Cardiac muscle cell (in vitro differentiated cells and primary cell): ENCODE results near the gene TM4SF1. TPM values are rescaled to one million over a fixed set of nuclear protein-coding genes. Genes with fewer than 3 reads are reported as not detected.

Experiments
- DNase-seq, 2 donors: peaks; one replicate each; pipeline versions ENCODE4 v3.0.0 to v3.0.0-alpha.2; 2010 to 2017; ENCODE audit warnings: low read depth in 1 of 2, low spot score in 1 of 2
- H3K27ac ChIP-seq: fragments of 200-600 bp; sonication (generic); 2 replicates; pipeline ENCODE4 v1.5.1; 2016
- H3K27me3 ChIP-seq: fragments of 200-600 bp; sonication (generic); 2 replicates; pipeline ENCODE4 v1.6.0; 2016; ENCODE audit warnings: control low read depth
- H3K36me3 ChIP-seq: fragments of 200-600 bp; sonication (generic); 2 replicates; pipeline ENCODE4 v1.5.1; 2016; ENCODE audit warnings: control low read depth
- H3K4me1 ChIP-seq: fragments of 200-600 bp; sonication (generic); 2 replicates; pipeline ENCODE4 v1.8.1; 2017; ENCODE audit warnings: low read depth, mild to moderate bottlenecking, mixed run types
- H3K4me3 ChIP-seq: fragments of 200-600 bp; sonication (generic); 2 replicates; pipeline ENCODE4 v1.5.1; 2016; ENCODE audit warnings: mild to moderate bottlenecking
- H3K9me3 ChIP-seq: fragments of 200-600 bp; sonication (generic); 2 replicates; pipeline ENCODE4 v1.5.1; 2017; ENCODE audit warnings: low read depth, mild to moderate bottlenecking, control low read depth
- CTCF ChIP-seq: IDR thresholded peaks from 2 replicates; pipeline ENCODE4 v1.5.1; 2012; ENCODE audit warnings: low read depth, mild to moderate bottlenecking, low read length
- polyA plus RNA-seq: library from polyadenylated mRNA; unstranded; fragments of >200 nt; fragmentation: Nextera tagmentation; extraction: Ambion mirVana; gene quantifications from 2 replicates; pipeline ENCODE4 v1.2.1, GENCODE V29; 2016
- total RNA-seq: library from RNA; depleted of rRNA; stranded (reverse); fragments of >200 nt; gene quantifications from 2 replicates; pipeline ENCODE4 v1.2.3, GENCODE V29; 2016

The TM4SF1 gene
- total and polyA plus RNA-seq, 2 experiments from 2014 or later = 0.80 to 1.7 TPM

DNA sequence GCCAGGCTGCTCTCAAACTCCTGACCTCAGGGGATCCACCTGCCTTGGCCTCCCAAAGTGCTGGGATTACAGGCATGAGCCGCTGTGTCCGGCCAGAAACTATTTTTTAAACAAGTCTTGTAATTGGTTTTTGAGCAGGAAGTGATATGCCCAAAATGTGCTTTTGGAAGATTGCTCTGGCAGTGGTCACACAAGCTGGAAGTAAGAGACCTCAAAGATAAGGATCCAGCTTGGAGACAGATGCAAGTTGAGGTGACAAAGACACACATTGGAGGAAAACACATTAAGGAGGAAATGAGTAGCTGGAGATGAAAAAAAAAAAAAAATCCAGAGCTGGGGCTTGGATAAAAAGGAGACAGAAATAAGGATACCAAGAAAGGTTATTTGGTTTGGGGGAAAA is 50.3 kb downstream of the TM4SF1 start:
- Histone ChIP-seq H3K9me3 (no peaks in the 10 kb centered on the region), H3K4me1 (no peaks in the 10 kb centered on the region), H3K4me3 (no peak overlapping the region), H3K27me3 (no peaks in the 10 kb centered on the region), H3K27ac (no peak overlapping the region), H3K36me3 (no peaks in the 10 kb centered on the region)
- no peak for DNase-seq
- TF ChIP-seq CTCF = no peak

GRCh38 chr3:149325581-149325980 is 51.9 kb downstream of the TM4SF1 start:
- DNase-seq = no peak
- no peak overlapping the region for H3K4me3 ChIP-seq
- H3K4me1 ChIP-seq = no peaks in the 10 kb centered on the region
- H3K27me3 ChIP-seq = no peaks in the 10 kb centered on the region
- H3K27ac ChIP-seq = no peak overlapping the region
- H3K9me3 ChIP-seq = no peaks in the 10 kb centered on the region
- no peak for TF ChIP-seq CTCF
- no peaks in the 10 kb centered on the region for H3K36me3 ChIP-seq

DNA sequence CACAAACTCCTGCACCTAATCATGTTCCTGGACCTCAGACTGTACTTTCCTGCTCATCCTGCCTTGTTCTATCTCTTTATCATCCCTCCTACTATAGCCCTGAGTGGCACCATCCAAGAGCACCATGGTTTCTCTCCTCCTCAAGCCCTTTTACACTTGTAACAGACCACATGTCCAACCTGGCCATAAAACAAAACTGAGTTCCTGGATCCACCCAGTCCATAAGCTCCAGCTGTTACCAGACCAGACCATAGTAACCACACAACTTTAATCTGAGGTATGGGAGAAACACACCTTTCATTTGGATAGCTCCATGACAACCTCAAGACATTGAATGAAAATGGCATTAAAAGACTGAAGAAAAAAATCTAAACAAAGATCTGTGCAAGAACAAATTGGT is 53.1 kb downstream of the TM4SF1 start:
- no peak overlapping the region for H3K27ac ChIP-seq
- H3K27me3 ChIP-seq = no peaks in the 10 kb centered on the region
- no peak overlapping the region for H3K4me3 ChIP-seq
- no peaks in the 10 kb centered on the region for H3K4me1 ChIP-seq
- no peaks in the 10 kb centered on the region for H3K9me3 ChIP-seq
- no peak for DNase-seq
- TF ChIP-seq CTCF = no peak
- H3K36me3 ChIP-seq = no peaks in the 10 kb centered on the region

GRCh38 chr3:149321640-149322039 is 55.8 kb downstream of the TM4SF1 start:
- H3K27me3 ChIP-seq = no peaks in the 10 kb centered on the region
- H3K9me3 ChIP-seq = no peaks in the 10 kb centered on the region
- no peak for DNase-seq
- H3K36me3 ChIP-seq = no peaks in the 10 kb centered on the region
- H3K27ac ChIP-seq = no peak overlapping the region
- no peak overlapping the region for H3K4me3 ChIP-seq
- no peaks in the 10 kb centered on the region for H3K4me1 ChIP-seq
- TF ChIP-seq CTCF = no peak

GRCh38 chr3:149321136-149321535 is 56.3 kb downstream of the TM4SF1 start:
- Histone ChIP-seq H3K4me3 (no peak overlapping the region), H3K27me3 (no peaks in the 10 kb centered on the region), H3K36me3 (no peaks in the 10 kb centered on the region), H3K27ac (no peak overlapping the region), H3K9me3 (no peaks in the 10 kb centered on the region), H3K4me1 (no peaks in the 10 kb centered on the region)
- no peak for DNase-seq
- no peak for TF ChIP-seq CTCF

GRCh38 chr3:149319750-149320149 is 57.7 kb downstream of the TM4SF1 start:
- no peak for TF ChIP-seq CTCF

More at GRCh38 chr3:149319750-149320149, 57.7 kb downstream of the TM4SF1 start:
- no peak for DNase-seq
- Histone ChIP-seq H3K9me3 (no peaks in the 10 kb centered on the region), H3K4me3 (no peak overlapping the region), H3K27ac (no peak overlapping the region), H3K4me1 (no peaks in the 10 kb centered on the region), H3K27me3 (no peaks in the 10 kb centered on the region), H3K36me3 (no peaks in the 10 kb centered on the region)
